HG03432 (cell line): ENCODE data around the gene LENEP.

ENCODE experiments used
- ATAC-seq: cut with Tn5 transposase; IDR thresholded peaks from one replicate; pipeline ENCODE4 v1.9.1; 2021; ENCODE audit warnings: mild to moderate bottlenecking, moderate library complexity; ENCODE audit not compliant: unreplicated experiment

LENEP gene

GRCh38 chr1:155043301-155043702, 49.9 kb downstream of the LENEP start:
- ATAC-seq: no peak

- ATAC-seq: no peak
Measured at GRCh38 chr1:155043793-155044192, 50.4 kb downstream of the LENEP start.
